Measurements from ENCODE around the gene SLC29A3. TPM values are rescaled to one million over a fixed set of nuclear protein-coding genes. Genes with fewer than 3 reads are reported as not detected.

SLC29A3 gene
- total and polyA plus RNA-seq, 10 of the 15 experiments (the other 5 are each of a cell fraction or from before 2014, with no cell fraction given), result 1.5 to 4.0 (median 2.7) TPM

GRCh38 chr10:71382757-71383156 is 63.7 kb downstream of the SLC29A3 start (continued):
- TF ChIP-seq RAD51 (IDR thresholded peaks at IDR 0.05) (no peak), BACH1 (IDR thresholded peaks at IDR 0.05; ENCODE audit: borderline replicate concordance) (no peak), HDAC6 (IDR thresholded peaks at IDR 0.05; ENCODE audit: unreplicated experiment) (no peak), SREBF2 (IDR thresholded peaks at IDR 0.05; ENCODE audit: low read length) (no peak), PAX8 (IDR thresholded peaks at IDR 0.05) (no peak)

- peaks cover 0 to 3% of the 10 kb centered on the region in 2 experiments; a peak in 1 of 4 replicates for H3K27me3 ChIP-seq (replicated peaks in 1 of 2; ENCODE audit: control insufficient read depth in 2 of 2, insufficient read depth in 2 of 2, low read length in 1 of 2)
- H2AFZ ChIP-seq (ENCODE audit: control insufficient read depth, low read depth, low read length), result no peak overlapping the region
- ATAC-seq (peak; percentile 98), FAIRE-seq (peak; percentile 83), DNase-seq (ENCODE audit: low read depth, low spot score) (no peak)
- ChIA-PET CTCF (interaction anchor here (0.6 to 17.5 kb wide), 26 partner anchors 8 to 601 kb away, joined by 3 to 359 read pairs (median 4); partner anchors contain the start of gene SLC29A3), POLR2A (interaction anchor here (0.6 kb wide), 1 partner anchor 78 kb away, joined by 8 read pairs; no protein-coding TSS in a partner anchor), SMC1A (ENCODE audit: uncharacterized antibody, unreplicated experiment) (interaction anchor here (1.0 to 18.0 kb wide), 10 partner anchors 11 to 324 kb away, joined by 3 to 249 read pairs (median 6); partner anchors contain the start of gene SLC29A3), RAD21 (ENCODE audit: unreplicated experiment) (interaction anchor here (0.8 to 3.9 kb wide), 8 partner anchors 9 to 324 kb away, joined by 3 to 26 read pairs (median 10); partner anchors contain the start of gene SLC29A3)
- H3K36me3 ChIP-seq (ENCODE audit: control insufficient read depth in 2 of 2, insufficient read depth in 2 of 2, low read length in 1 of 2), result no peaks in the 10 kb centered on the region
- H3K27ac ChIP-seq (ENCODE audit: control insufficient read depth, insufficient read depth), result no peak overlapping the region
- no peak overlapping the region for H3K9ac ChIP-seq (ENCODE audit: control insufficient read depth, insufficient read depth, low read length)
- no peak overlapping the region for H3K4me3 ChIP-seq
- WGBS (ENCODE audit: insufficient coverage, insufficient replicate concordance, low lambda C conversion rate, missing lambda C conversion rate), result 5% methylated on average over 10 of the region's 10 CpGs
- H3K9me3 ChIP-seq (replicated peaks; ENCODE audit: control insufficient read depth, insufficient read depth, low read length), result no peaks in the 10 kb centered on the region
- in situ Hi-C loops (cut with MboI), result loop anchor here (10.0 kb wide), 1 partner anchor 321 kb away; no protein-coding TSS in a partner anchor
- no peaks in the 10 kb centered on the region for H3K4me1 ChIP-seq (ENCODE audit: control insufficient read depth, insufficient read depth, low read length)
- intact Hi-C loops (cut with micrococcal nuclease; ENCODE audit: unreplicated experiment), result loop anchor here (1.0 to 10.0 kb wide), 3 partner anchors 186 to 511 kb away; no protein-coding TSS in a partner anchor
- H4K20me1 ChIP-seq (ENCODE audit: control insufficient read depth, insufficient read depth), result no peaks in the 10 kb centered on the region
- BruUV-seq (replicated peaks), result no TSS peak
- no peak overlapping the region for H3K4me2 ChIP-seq (ENCODE audit: control insufficient read depth, insufficient read depth)
- H3K79me2 ChIP-seq (ENCODE audit: control insufficient read depth, insufficient read depth, low read length), result no peaks in the 10 kb centered on the region
- TF ChIP-seq ZNF217 (IDR thresholded peaks at IDR 0.05), result no peak
- peak; percentile 86 for TF ChIP-seq RAD21 (IDR thresholded peaks at IDR 0.05; ENCODE audit: insufficient read depth, low read depth, low read length)
- no peak for TF ChIP-seq EED (IDR thresholded peaks at IDR 0.05; ENCODE audit: low read depth)
- TF ChIP-seq STAT3 (IDR thresholded peaks at IDR 0.05; ENCODE audit: low read depth, low read length), result no peak
- TF ChIP-seq BHLHE40 (IDR thresholded peaks at IDR 0.05; ENCODE audit: borderline replicate concordance in 1 of 2, low read depth in 2 of 2, low read length in 1 of 2), result peak; percentile 36 to 49; a peak in 2 of 4 replicates
- no peak for TF ChIP-seq NFYA (IDR thresholded peaks at IDR 0.05; ENCODE audit: borderline replicate concordance, low read depth, low read length)
- peak in 1 of 2 experiments; percentile 42; a peak in 2 of 4 replicates for TF ChIP-seq IKZF2 (IDR thresholded peaks at IDR 0.05)
- TF ChIP-seq NFYB (IDR thresholded peaks at IDR 0.05; ENCODE audit: insufficient read depth, low read depth, low read length), result no peak
- 0 out of 2 replicates have a peak, but pooled peaks have one; percentile 37 for TF ChIP-seq ZNF592 (IDR thresholded peaks at IDR 0.05)
- TF ChIP-seq MEF2B (IDR thresholded peaks at IDR 0.05; ENCODE audit: partially characterized antibody, poor library complexity, severe bottlenecking), result peak; percentile 92
- no peak; the same call in 1 of the 2 replicates for TF ChIP-seq RELB (IDR thresholded peaks at IDR 0.05; ENCODE audit: low read depth)
Measured at GRCh38 chr10:71383972-71384687, 65.1 kb downstream of the SLC29A3 start.

All from GM12878 (cell line).